Gastroesophageal sphincter (tissue), 3 donors: ENCODE data around the gene SCG3.

Experiments
- POLR2A ChIP-seq, 2 donors: fragments of 450-650 bp; IDR thresholded peaks; one replicate each; pipeline ENCODE4 v1.6.1; 2017; ENCODE audit warnings: antibody characterized with exemption in 2 of 2, mild to moderate bottlenecking in 2 of 2, moderate library complexity in 1 of 2
- TF ChIP-seq, protein P1 (sequence below), 4 experiments: fragments of 200-600 bp in 2 of 4; fragments of 450-650 bp in 2 of 4; sonication (generic) in 1 of 4; IDR thresholded peaks; one replicate each; pipeline ENCODE4 v1.5.1; 2017 to 2019; ENCODE audit warnings: antibody characterized with exemption in 4 of 4, mild to moderate bottlenecking in 2 of 4, moderate library complexity in 2 of 4

DNA sequence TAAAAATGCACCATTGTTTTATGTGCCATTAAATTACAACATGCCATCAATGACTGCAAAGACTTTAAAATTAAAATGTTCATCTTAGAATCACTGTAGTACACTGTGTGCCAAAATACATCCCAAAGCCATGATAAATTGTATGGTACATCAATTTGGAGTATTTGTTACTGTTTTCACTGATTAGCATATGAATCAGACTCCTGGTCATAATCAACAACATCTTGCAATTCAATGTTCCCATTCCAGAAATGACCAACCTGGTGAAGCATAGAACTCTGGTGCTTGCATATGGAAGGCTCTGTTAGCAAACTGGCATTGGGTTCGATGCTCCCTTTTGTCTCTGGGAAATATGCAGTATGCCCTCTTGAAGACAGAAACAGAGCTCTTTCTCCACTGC lies 33.6 kb downstream of the SCG3 start:
- TF ChIP-seq, protein P1, sequence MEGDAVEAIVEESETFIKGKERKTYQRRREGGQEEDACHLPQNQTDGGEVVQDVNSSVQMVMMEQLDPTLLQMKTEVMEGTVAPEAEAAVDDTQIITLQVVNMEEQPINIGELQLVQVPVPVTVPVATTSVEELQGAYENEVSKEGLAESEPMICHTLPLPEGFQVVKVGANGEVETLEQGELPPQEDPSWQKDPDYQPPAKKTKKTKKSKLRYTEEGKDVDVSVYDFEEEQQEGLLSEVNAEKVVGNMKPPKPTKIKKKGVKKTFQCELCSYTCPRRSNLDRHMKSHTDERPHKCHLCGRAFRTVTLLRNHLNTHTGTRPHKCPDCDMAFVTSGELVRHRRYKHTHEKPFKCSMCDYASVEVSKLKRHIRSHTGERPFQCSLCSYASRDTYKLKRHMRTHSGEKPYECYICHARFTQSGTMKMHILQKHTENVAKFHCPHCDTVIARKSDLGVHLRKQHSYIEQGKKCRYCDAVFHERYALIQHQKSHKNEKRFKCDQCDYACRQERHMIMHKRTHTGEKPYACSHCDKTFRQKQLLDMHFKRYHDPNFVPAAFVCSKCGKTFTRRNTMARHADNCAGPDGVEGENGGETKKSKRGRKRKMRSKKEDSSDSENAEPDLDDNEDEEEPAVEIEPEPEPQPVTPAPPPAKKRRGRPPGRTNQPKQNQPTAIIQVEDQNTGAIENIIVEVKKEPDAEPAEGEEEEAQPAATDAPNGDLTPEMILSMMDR (IDR thresholded peaks at IDR 0.05): no peak
- TF ChIP-seq POLR2A (IDR thresholded peaks at IDR 0.05): no peak
